ENCODE measurements around the gene OR2J2.
"Not testable (repeated sequence)": the region's sequence is repeated elsewhere in the genome, so short reads cannot be mapped to it uniquely, and the experiment has no call there.

OR2J2 gene

GRCh38 chr6:29153083-29153482, 17.6 kb upstream of the OR2J2 start:
- DNase-seq (ENCODE audit: insufficient read length, low spot score) (no peak), FAIRE-seq (no peak)
- no peak for TF ChIP-seq POU2F2 (IDR thresholded peaks at IDR 0.05; ENCODE audit: low read depth, low read length)
- no peak for TF ChIP-seq PAX5 (IDR thresholded peaks at IDR 0.05; ENCODE audit: insufficient read depth, low read length, severe bottlenecking)
- TF ChIP-seq SPI1 (IDR thresholded peaks at IDR 0.05; ENCODE audit: low read depth, low read length), result no peak
- no peak for TF ChIP-seq POLR2A (IDR thresholded peaks at IDR 0.05; ENCODE audit: low read depth, low read length)
- TF ChIP-seq TAF1 (IDR thresholded peaks at IDR 0.05; ENCODE audit: low read depth, low read length), result no peak
- TF ChIP-seq POLR2AphosphoS5 (IDR thresholded peaks at IDR 0.05; ENCODE audit: low read depth, low read length), result no peak

- not testable (repeated sequence) for FAIRE-seq; DNase-seq (ENCODE audit: insufficient read length, low spot score)
Measured at GRCh38 chr6:29155182-29155581, 15.5 kb upstream of the OR2J2 start.

GRCh38 chr6:29159922-29160321, 10.8 kb upstream of the OR2J2 start:
- not testable (repeated sequence) for DNase-seq (ENCODE audit: insufficient read length, low spot score); FAIRE-seq

GRCh38 chr6:29165571-29165970, 5.1 kb upstream of the OR2J2 start:
- DNase-seq (ENCODE audit: insufficient read length, low spot score); FAIRE-seq: not testable (repeated sequence)

- no peak for TF ChIP-seq POLR2A (IDR thresholded peaks at IDR 0.05; ENCODE audit: low read depth, low read length)
- no peak for TF ChIP-seq POLR2AphosphoS5 (IDR thresholded peaks at IDR 0.05; ENCODE audit: low read depth, low read length)
- no peak for TF ChIP-seq TAF1 (IDR thresholded peaks at IDR 0.05; ENCODE audit: low read depth, low read length)
- no peak for TF ChIP-seq POU2F2 (IDR thresholded peaks at IDR 0.05; ENCODE audit: low read depth, low read length)
- TF ChIP-seq PAX5 (IDR thresholded peaks at IDR 0.05; ENCODE audit: insufficient read depth, low read length, severe bottlenecking), result no peak
- FAIRE-seq, result no peak
- DNase-seq (ENCODE audit: insufficient read length, low spot score), result no peak
Measured at GRCh38 chr6:29171736-29172135, 1.0 kb downstream of the OR2J2 start.

- FAIRE-seq, result no peak
- no peak for TF ChIP-seq SPI1 (IDR thresholded peaks at IDR 0.05; ENCODE audit: low read depth, low read length)
- TF ChIP-seq POLR2AphosphoS5 (IDR thresholded peaks at IDR 0.05; ENCODE audit: low read depth, low read length), result no peak
- no peak for TF ChIP-seq TAF1 (IDR thresholded peaks at IDR 0.05; ENCODE audit: low read depth, low read length)
- TF ChIP-seq PAX5 (IDR thresholded peaks at IDR 0.05; ENCODE audit: insufficient read depth, low read length, severe bottlenecking), result no peak
- TF ChIP-seq POLR2A (IDR thresholded peaks at IDR 0.05; ENCODE audit: low read depth, low read length), result no peak
- no peak for TF ChIP-seq POU2F2 (IDR thresholded peaks at IDR 0.05; ENCODE audit: low read depth, low read length)
- DNase-seq (ENCODE audit: insufficient read length, low spot score), result no peak
Measured at GRCh38 chr6:29183594-29183993, 12.9 kb downstream of the OR2J2 start.

GRCh38 chr6:29188659-29189058, 18.0 kb downstream of the OR2J2 start:
- DNase-seq (ENCODE audit: insufficient read length, low spot score); FAIRE-seq: not testable (repeated sequence)

GRCh38 chr6:29200767-29201662, 30.3 kb downstream of the OR2J2 start:
- no peak for DNase-seq (ENCODE audit: insufficient read length, low spot score)
- TF ChIP-seq POU2F2 (IDR thresholded peaks at IDR 0.05; ENCODE audit: low read depth, low read length) (no peak), POLR2AphosphoS5 (IDR thresholded peaks at IDR 0.05; ENCODE audit: low read depth, low read length) (no peak), PAX5 (IDR thresholded peaks at IDR 0.05; ENCODE audit: insufficient read depth, low read length, severe bottlenecking) (no peak), POLR2A (IDR thresholded peaks at IDR 0.05; ENCODE audit: low read depth, low read length) (no peak), SPI1 (IDR thresholded peaks at IDR 0.05; ENCODE audit: low read depth, low read length) (no peak), TAF1 (IDR thresholded peaks at IDR 0.05; ENCODE audit: low read depth, low read length) (no peak)

GRCh38 chr6:29201966-29202365, 31.3 kb downstream of the OR2J2 start:
- DNase-seq (ENCODE audit: insufficient read length, low spot score) (no peak), FAIRE-seq (no peak)
- TF ChIP-seq POU2F2 (IDR thresholded peaks at IDR 0.05; ENCODE audit: low read depth, low read length) (no peak), TAF1 (IDR thresholded peaks at IDR 0.05; ENCODE audit: low read depth, low read length) (no peak), SPI1 (IDR thresholded peaks at IDR 0.05; ENCODE audit: low read depth, low read length) (no peak), PAX5 (IDR thresholded peaks at IDR 0.05; ENCODE audit: insufficient read depth, low read length, severe bottlenecking) (no peak), POLR2AphosphoS5 (IDR thresholded peaks at IDR 0.05; ENCODE audit: low read depth, low read length) (no peak), POLR2A (IDR thresholded peaks at IDR 0.05; ENCODE audit: low read depth, low read length) (no peak)

More at GRCh38 chr6:29200767-29201662, 30.3 kb downstream of the OR2J2 start:
- FAIRE-seq, result no peak

GRCh38 chr6:29211488-29211887, 40.8 kb downstream of the OR2J2 start:
- TF ChIP-seq TAF1 (IDR thresholded peaks at IDR 0.05; ENCODE audit: low read depth, low read length) (no peak), SPI1 (IDR thresholded peaks at IDR 0.05; ENCODE audit: low read depth, low read length) (no peak), POU2F2 (IDR thresholded peaks at IDR 0.05; ENCODE audit: low read depth, low read length) (no peak), POLR2AphosphoS5 (IDR thresholded peaks at IDR 0.05; ENCODE audit: low read depth, low read length) (no peak), PAX5 (IDR thresholded peaks at IDR 0.05; ENCODE audit: insufficient read depth, low read length, severe bottlenecking) (no peak), POLR2A (IDR thresholded peaks at IDR 0.05; ENCODE audit: low read depth, low read length) (no peak)
- FAIRE-seq (no peak), DNase-seq (ENCODE audit: insufficient read length, low spot score) (no peak)

GRCh38 chr6:29216528-29216927, 45.8 kb downstream of the OR2J2 start:
- no peak for DNase-seq (ENCODE audit: insufficient read length, low spot score)
- no peak for FAIRE-seq
- no peak for TF ChIP-seq PAX5 (IDR thresholded peaks at IDR 0.05; ENCODE audit: insufficient read depth, low read length, severe bottlenecking)
- no peak for TF ChIP-seq POLR2AphosphoS5 (IDR thresholded peaks at IDR 0.05; ENCODE audit: low read depth, low read length)
- no peak for TF ChIP-seq POU2F2 (IDR thresholded peaks at IDR 0.05; ENCODE audit: low read depth, low read length)
- TF ChIP-seq TAF1 (IDR thresholded peaks at IDR 0.05; ENCODE audit: low read depth, low read length), result no peak
- TF ChIP-seq SPI1 (IDR thresholded peaks at IDR 0.05; ENCODE audit: low read depth, low read length), result no peak
- TF ChIP-seq POLR2A (IDR thresholded peaks at IDR 0.05; ENCODE audit: low read depth, low read length), result no peak

- not testable (repeated sequence) for DNase-seq (ENCODE audit: insufficient read length, low spot score); FAIRE-seq
Measured at GRCh38 chr6:29217242-29217641, 46.5 kb downstream of the OR2J2 start.

GRCh38 chr6:29218056-29218455, 47.3 kb downstream of the OR2J2 start:
- DNase-seq (ENCODE audit: insufficient read length, low spot score); FAIRE-seq: not testable (repeated sequence)
